IPS-11a (cell line): Measurements from ENCODE around the gene TOLLIP.

ENCODE experiments used
- H3K4me3 ChIP-seq: one replicate; pipeline ENCODE4 v1.5.1; 2013; ENCODE audit warnings: low read depth, low read length, control low read depth

The TOLLIP gene

DNA sequence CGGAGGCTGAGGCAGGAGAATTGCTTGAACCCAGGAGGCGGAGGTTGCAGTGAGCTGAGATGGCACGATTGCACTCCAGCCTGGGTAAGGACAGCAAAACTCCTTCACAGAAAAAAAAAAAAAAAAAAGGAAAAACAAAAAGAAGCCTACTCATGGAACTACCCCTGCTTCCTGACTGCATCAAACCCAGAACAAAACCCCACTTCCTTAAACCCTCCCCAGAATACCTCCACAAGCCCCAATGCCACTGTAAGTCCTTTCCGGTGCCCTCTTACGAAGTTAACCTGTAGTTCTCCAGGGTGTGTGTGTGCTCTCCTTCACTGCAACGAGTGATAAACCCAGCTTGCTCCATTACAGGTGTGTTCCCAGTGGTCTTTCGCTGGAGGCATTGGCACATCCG lies 8.6 kb upstream of the TOLLIP start:
- no peak overlapping the region for H3K4me3 ChIP-seq

- no peak overlapping the region for H3K4me3 ChIP-seq
Observed at GRCh38 chr11:1317432-1317831, 8.0 kb upstream of the TOLLIP start.

- H3K4me3 ChIP-seq = no peak overlapping the region
Observed at GRCh38 chr11:1310772-1311468, 1.5 kb upstream of the TOLLIP start.

DNA sequence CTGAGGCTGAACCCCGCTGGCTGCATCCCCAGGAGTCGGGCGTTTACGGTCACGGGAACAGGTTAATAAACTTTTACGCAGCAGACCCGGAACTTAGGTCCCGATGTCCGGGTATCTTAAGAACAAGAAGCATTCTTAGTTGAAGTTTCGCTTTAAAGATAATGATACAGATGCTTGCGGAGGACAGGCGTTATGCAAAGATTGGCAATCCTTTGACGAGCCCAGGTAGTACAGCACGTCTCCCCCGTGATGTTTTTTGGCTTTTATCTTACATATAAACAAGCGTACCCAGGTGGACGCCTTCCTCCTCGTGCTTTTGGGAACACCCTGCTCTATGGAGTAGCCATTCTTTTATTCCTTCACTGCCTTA lies 871 bp upstream of the TOLLIP start:
- peak overlapping the region; percentile 45 for H3K4me3 ChIP-seq

GRCh38 chr11:1308743-1309497 lies 512 bp downstream of the TOLLIP start:
- H3K4me3 ChIP-seq = peak overlapping the region; percentile 60

GRCh38 chr11:1307998-1308742 lies 1.3 kb downstream of the TOLLIP start:
- H3K4me3 ChIP-seq = peak overlapping the region; percentile 60

DNA sequence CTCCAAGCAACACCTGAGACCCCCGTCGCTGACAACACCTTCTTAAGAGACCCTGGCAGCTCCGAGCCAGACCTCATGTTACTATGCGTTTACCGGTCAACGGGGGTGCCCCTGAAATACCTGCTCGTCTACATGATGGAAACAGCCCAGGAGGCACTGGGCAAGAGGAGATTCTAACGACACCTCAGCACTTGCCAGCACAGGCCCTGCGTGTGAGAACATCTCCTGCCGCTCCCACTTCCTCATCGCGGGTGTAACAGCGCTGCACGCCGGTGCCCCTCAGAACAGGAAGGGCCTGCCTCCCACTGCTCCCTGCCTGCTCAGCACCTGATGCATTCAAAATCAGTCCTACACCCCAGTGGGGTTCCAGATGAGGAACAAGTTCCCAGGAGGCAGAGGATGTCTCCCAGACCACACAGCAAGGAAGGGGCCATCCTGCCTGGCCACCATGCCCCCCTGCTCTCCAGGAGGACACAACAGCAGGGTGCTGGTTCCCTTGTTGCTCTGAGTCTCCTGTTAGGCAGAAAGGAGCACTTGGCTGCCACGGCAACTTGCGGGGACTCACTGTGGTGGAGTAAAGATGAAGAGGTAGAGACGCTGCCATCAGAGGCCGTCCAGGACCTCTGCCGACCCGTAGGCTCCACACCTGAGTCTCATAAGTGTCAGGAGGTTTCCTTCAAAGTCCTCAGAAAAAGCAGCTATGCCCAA lies 2.1 kb downstream of the TOLLIP start:
- H3K4me3 ChIP-seq = no peak overlapping the region

GRCh38 chr11:1306186-1307162 lies 3.0 kb downstream of the TOLLIP start:
- H3K4me3 ChIP-seq = no peak overlapping the region

DNA sequence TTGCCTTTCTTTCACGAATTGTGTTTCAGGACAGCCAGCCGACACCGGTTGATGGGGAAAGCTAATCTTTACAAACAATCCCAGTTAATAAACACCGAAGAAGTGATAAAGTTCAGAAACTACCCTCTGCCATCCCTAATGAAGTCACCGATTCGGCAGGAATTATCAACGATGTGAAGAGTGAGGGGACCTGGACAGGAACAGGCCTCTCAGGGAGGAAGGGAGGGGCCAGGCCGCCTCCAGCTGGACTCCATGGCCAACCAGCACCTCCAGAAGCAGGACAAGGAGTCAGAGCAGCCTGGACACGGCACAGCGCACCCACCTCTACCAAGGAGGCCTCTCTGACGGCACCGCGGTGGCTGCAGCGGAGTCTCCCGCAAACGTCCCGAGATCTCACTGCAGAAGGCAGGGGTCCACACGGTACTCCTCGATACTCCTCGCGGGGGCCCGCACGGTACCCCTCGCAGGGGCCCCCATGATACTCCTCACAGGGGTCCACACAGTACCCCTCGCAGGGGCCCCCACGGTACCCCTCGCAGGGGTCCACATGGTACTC lies 3.9 kb downstream of the TOLLIP start:
- no peak overlapping the region for H3K4me3 ChIP-seq

GRCh38 chr11:1305063-1305495 lies 4.4 kb downstream of the TOLLIP start:
- no peak overlapping the region for H3K4me3 ChIP-seq

DNA sequence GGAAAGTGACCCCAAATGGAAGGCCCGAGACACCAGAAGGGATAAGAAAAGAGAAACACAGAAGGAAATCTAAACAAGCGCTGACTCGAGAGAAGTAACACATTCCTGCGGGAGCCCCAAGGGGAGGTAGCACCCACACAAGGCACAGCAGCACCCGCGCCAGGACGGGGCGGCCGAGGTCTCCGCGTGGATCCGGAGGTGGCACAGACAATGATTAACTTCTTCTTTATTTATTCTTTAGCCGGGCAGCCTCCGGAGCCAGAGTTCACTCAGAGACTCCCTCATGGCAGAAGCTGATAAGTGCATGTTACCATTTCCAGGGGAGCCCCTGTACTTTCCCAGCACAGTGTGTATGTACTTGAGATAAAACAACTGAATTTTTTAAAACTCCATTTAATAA lies 5.1 kb downstream of the TOLLIP start:
- no peak overlapping the region for H3K4me3 ChIP-seq

GRCh38 chr11:1303973-1304372 lies 5.5 kb downstream of the TOLLIP start:
- no peak overlapping the region for H3K4me3 ChIP-seq

DNA sequence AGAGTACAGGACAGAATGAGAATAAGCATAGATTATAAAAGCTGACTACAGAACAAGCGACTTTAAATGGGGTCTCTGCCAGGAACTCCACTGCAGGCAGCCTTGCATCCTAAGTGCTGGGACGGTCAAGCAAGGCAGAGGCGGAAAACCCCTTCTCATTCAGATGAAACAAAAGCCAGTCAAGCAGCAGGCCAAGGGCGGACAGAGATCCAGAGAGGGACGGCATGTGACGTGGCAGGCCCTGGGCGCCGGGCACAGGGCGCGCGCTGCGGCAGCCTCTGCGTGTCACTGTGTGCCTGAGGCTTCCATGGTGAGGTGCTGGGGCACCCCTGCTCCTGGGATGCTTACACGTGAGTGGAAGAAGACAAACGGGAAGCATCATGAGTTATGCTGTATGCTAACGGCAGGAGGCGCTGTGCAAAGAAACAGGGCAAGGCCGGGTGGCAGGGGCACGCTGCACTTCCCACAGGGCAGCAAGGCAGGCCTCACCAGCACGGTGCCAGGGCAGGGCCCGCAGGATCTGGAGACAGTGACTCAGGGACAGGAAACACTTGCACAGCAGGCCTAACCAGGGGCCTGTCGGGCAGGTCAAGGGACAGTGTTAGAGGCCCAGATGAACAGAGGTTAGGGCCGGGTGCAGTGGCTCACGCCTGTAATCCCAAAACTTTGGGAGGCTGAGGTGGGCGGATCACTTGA lies 6.2 kb downstream of the TOLLIP start:
- H3K4me3 ChIP-seq = no peak overlapping the region

GRCh38 chr11:1302461-1303125 lies 6.8 kb downstream of the TOLLIP start:
- H3K4me3 ChIP-seq = no peak overlapping the region

GRCh38 chr11:1302041-1302460 lies 7.4 kb downstream of the TOLLIP start:
- H3K4me3 ChIP-seq = no peak overlapping the region

GRCh38 chr11:1301220-1302000 lies 8.0 kb downstream of the TOLLIP start:
- H3K4me3 ChIP-seq = no peak overlapping the region

- H3K4me3 ChIP-seq = no peak overlapping the region
Observed at GRCh38 chr11:1300569-1301187, 8.8 kb downstream of the TOLLIP start.
